CD4-positive, alpha-beta memory T cell (primary cell): ENCODE results near the gene NDUFS6. TPM values are rescaled to one million over a fixed set of nuclear protein-coding genes. Genes with fewer than 3 reads are reported as not detected.
"Not testable (repeated sequence)": the region's sequence is repeated elsewhere in the genome, so short reads cannot be mapped to it uniquely, and the experiment has no call there.

ENCODE experiments used
- CTCF ChIA-PET: fragments of 350-600 bp; sonication (Branson Sonifier 250); formaldehyde crosslinking; loops from one replicate; lab custom pipeline; 2021; ENCODE audit warnings: inconsistent platforms; ENCODE audit not compliant: partially characterized antibody; lab: Charles Lee
- POLR2A ChIA-PET: fragments of 350-600 bp; sonication (Branson Sonifier 250); formaldehyde crosslinking; loops from one replicate; lab custom pipeline; 2021; ENCODE audit not compliant: partially characterized antibody; lab: Charles Lee
- DNase-seq, 5 donors: peaks; one replicate each; pipeline versions ENCODE4 v3.0.0 to v3.0.0-alpha.2; 2020 to 2022; ENCODE audit warnings: mixed read lengths in 1 of 5
- H3K27ac ChIP-seq: one replicate; pipeline ENCODE4 v1.7.0; 2013; ENCODE audit warnings: low read depth, low read length
- H3K27me3 ChIP-seq: 2 replicates; pipeline ENCODE4 v1.7.0; 2013; ENCODE audit warnings: mild to moderate bottlenecking, low read length, moderate library complexity; ENCODE audit not compliant: insufficient read depth
- H3K36me3 ChIP-seq: 2 replicates; pipeline ENCODE4 v1.7.0; 2013; ENCODE audit warnings: mild to moderate bottlenecking, low read length, moderate library complexity; ENCODE audit not compliant: insufficient read depth
- H3K4me1 ChIP-seq: 2 replicates; pipeline ENCODE4 v1.7.0; 2013; ENCODE audit warnings: mild to moderate bottlenecking, low read length, moderate library complexity; ENCODE audit not compliant: insufficient read depth
- H3K4me3 ChIP-seq, 2 donors: one replicate each; pipeline ENCODE4 v1.7.0; 2013; ENCODE audit warnings: low read length in 2 of 2, mild to moderate bottlenecking in 1 of 2
- H3K9me3 ChIP-seq, 2 donors: one replicate each; pipeline ENCODE4 v1.7.0; 2013; ENCODE audit warnings: low read length in 2 of 2, control low read depth in 1 of 2; ENCODE audit not compliant: control insufficient read depth in 1 of 2
- H3K27ac Mint-ChIP-seq, 7 donors: one replicate each; pipeline ENCODE4 v1.8.0; 2020 to 2021; ENCODE audit warnings: mixed read lengths in 7 of 7, mild to moderate bottlenecking in 6 of 7, inconsistent platforms in 3 of 7, moderate library complexity in 3 of 7
- H3K27me3 Mint-ChIP-seq, 2 donors: one replicate each; pipeline ENCODE4 v1.8.0; 2020 to 2021; ENCODE audit warnings: mixed read lengths in 2 of 2
- H3K36me3 Mint-ChIP-seq, 2 donors: one replicate each; pipeline ENCODE4 v1.8.0; 2020 to 2021; ENCODE audit warnings: mixed read lengths in 2 of 2, inconsistent platforms in 1 of 2, mild to moderate bottlenecking in 1 of 2
- H3K4me1 Mint-ChIP-seq, 4 donors: one replicate each; pipeline ENCODE4 v1.8.0; 2020 to 2021; ENCODE audit warnings: mixed read lengths in 4 of 4, mild to moderate bottlenecking in 1 of 4
- H3K4me3 Mint-ChIP-seq, 8 donors: one replicate each; pipeline ENCODE4 v1.8.0; 2020 to 2021; ENCODE audit warnings: mixed read lengths in 8 of 8, mild to moderate bottlenecking in 7 of 8, moderate library complexity in 6 of 8, inconsistent platforms in 3 of 8
- H3K9me3 Mint-ChIP-seq, 8 donors: one replicate each; pipeline ENCODE4 v1.8.0; 2020 to 2021; ENCODE audit warnings: mixed read lengths in 8 of 8, mild to moderate bottlenecking in 5 of 8, inconsistent platforms in 3 of 8, moderate library complexity in 1 of 8
- intact Hi-C: fragments of 100-400 bp; cut with micrococcal nuclease; formaldehyde crosslinking; loops from one replicate; pipeline ENCODE4 v1.15.1; 2023
- polyA plus RNA-seq, 2 donors: library from polyadenylated mRNA; unstranded; fragments of 300-500 nt; fragmentation: Illumina TruSeq; gene quantifications; one replicate each; pipeline ENCODE4 v1.2.3, GENCODE V29; 2021
- total RNA-seq, 2 experiments: library from RNA; stranded (reverse); gene quantifications; one replicate each; pipeline ENCODE4 v1.2.3, GENCODE V29; 2021

NDUFS6 gene
- total and polyA plus RNA-seq, 4 experiments from 2014 or later: 14.4 to 79.0 (median 38.5) TPM

DNA sequence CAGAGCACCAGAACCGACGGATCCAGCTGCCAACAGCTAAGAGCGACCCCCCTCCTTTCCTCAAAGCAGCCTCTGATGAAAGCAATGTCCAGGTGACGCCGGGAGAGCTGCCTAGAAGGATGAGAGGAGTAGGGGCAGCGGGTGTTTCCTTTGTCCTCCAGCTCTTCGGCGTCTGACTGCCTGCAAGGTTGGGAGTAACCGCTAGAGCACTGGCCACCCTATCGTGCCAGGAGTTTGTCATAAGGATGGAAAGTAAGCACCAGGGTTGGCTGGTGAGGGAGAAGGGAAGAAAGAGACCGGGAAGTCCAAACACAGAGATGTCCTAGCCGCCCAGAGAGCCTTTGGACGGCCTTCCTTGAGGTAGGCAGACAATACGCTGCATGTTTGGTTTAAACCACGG is 12.4 kb upstream of the NDUFS6 start:
- intact Hi-C loops: no loop called here
- no peak overlapping the region for H3K4me3 Mint-ChIP-seq
- H3K9me3 Mint-ChIP-seq: peaks cover 0 to 4% (median 0%) of the 10 kb centered on the region in 8 donors

DNA sequence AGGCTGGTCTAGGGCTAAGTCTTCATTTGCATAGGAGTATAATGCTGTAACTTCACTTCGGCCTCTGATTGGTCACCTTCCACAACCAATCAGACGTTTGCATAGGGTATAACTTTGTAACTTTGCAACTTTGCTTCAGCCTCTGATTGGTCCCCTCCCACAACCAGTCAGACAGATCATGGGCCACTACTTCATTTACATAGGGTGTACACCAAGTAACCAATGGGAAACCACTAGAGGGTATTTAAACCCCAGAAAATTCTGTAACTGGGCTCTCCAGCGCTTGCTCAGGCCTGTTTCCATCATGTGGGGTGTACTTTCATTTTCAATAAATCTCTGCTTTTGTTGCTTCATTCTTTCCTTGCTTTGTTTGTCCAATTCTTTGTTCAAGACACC is 11.8 kb upstream of the NDUFS6 start:
- H3K9me3 Mint-ChIP-seq, H3K4me3 ChIP-seq, H3K27me3 ChIP-seq, H3K9me3 ChIP-seq, H3K36me3 ChIP-seq, H3K27me3 Mint-ChIP-seq, CTCF ChIA-PET, intact Hi-C loops, H3K36me3 Mint-ChIP-seq, H3K27ac ChIP-seq: not testable (repeated sequence)
- H3K27ac Mint-ChIP-seq: peak overlapping the region; percentile 11 to 87 (median 65)
- peak overlapping the region in 5 of 8 donors; percentile 4 to 57 (median 42) for H3K4me3 Mint-ChIP-seq
- peaks cover 45% of the 10 kb centered on the region for H3K4me1 ChIP-seq
- POLR2A ChIA-PET: interaction anchor here (3.5 kb wide), 1 partner anchor 11 kb away, joined by 15 read pairs; the partner anchor contains the start of genes MRPL36 and NDUFS6
- peaks cover 25 to 56% (median 37%) of the 10 kb centered on the region in 4 donors for H3K4me1 Mint-ChIP-seq
- peak in 3 of 5 donors; percentile 5 to 41 (median 22) for DNase-seq

More for the DNA sequence above, 12.4 kb upstream of the NDUFS6 start:
- Mint-ChIP-seq H3K4me1 (peaks cover 22 to 50% (median 32%) of the 10 kb centered on the region in 4 donors), H3K27ac (peak overlapping the region in 4 of 7 donors; percentile 11 to 37 (median 23)), H3K27me3 (peaks cover 0 to 4% of the 10 kb centered on the region in 2 donors), H3K36me3 (peaks cover 0 to 6% of the 10 kb centered on the region in 2 donors)
- Histone ChIP-seq H3K27ac (no peak overlapping the region), H3K9me3 (no peaks in the 10 kb centered on the region), H3K36me3 (no peaks in the 10 kb centered on the region), H3K4me3 (no peak overlapping the region), H3K4me1 (peaks cover 39% of the 10 kb centered on the region), H3K27me3 (no peaks in the 10 kb centered on the region)
- ChIA-PET POLR2A (interaction anchor here (3.5 kb wide), 1 partner anchor 11 kb away, joined by 15 read pairs; the partner anchor contains the start of genes MRPL36 and NDUFS6), CTCF (no interaction called here)
- DNase-seq: no peak

DNA sequence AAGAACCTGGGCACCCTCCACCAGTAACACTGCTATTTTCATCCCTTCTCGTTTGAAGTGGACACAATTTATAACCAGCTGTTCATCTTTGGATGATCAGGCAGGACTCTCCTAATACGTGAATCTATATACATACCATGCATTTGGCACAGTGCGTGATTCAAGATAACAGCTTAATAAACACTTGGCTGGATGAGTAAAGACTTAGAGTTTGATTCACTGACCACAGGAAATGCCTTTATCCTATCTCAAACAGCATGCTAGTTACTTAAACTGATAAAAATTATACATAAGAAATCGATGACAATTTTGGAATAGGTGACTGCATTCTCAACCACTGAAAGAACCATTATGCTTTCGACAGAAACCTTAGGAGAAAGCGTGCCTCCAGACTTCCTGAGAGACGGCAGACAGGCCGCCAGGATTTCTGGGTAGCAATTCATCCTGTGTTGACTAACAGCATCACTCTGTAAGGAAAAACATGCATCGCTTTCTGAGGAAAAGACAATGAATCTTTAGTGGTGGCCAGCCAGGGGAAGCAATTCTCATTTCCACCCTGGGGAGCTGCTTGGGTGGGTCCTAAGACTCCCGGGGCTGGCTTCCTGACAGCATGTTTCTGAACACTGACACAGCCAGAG is 11.3 kb upstream of the NDUFS6 start:
- Histone ChIP-seq H3K9me3 (no peaks in the 10 kb centered on the region), H3K4me3 (no peak overlapping the region), H3K36me3 (no peaks in the 10 kb centered on the region), H3K27ac (no peak overlapping the region), H3K4me1 (peaks cover 46% of the 10 kb centered on the region), H3K27me3 (no peaks in the 10 kb centered on the region)
- Mint-ChIP-seq H3K4me1 (peaks cover 25 to 61% (median 39%) of the 10 kb centered on the region in 4 donors), H3K9me3 (peaks cover 0 to 4% (median 0%) of the 10 kb centered on the region in 8 donors), H3K27ac (peak overlapping the region; percentile 61 to 98 (median 68)), H3K4me3 (peak overlapping the region in 6 of 8 donors; percentile 4 to 57 (median 39)), H3K27me3 (peaks cover 0 to 2% of the 10 kb centered on the region in 2 donors), H3K36me3 (peaks cover 0 to 6% of the 10 kb centered on the region in 2 donors)
- DNase-seq: no peak
- intact Hi-C loops: loop anchor here (5.0 to 10.0 kb wide), 2 partner anchors 273 to 445 kb away; partner anchors contain the start of gene CLPTM1L
- ChIA-PET CTCF (interaction anchor here (0.5 kb wide), 1 partner anchor 504 kb away, joined by 3 read pairs; no protein-coding TSS in a partner anchor), POLR2A (interaction anchor here (0.7 to 3.5 kb wide), 2 partner anchors 10 to 31 kb away, joined by 3 to 15 read pairs; partner anchors contain the start of genes MRPL36 and NDUFS6)

DNA sequence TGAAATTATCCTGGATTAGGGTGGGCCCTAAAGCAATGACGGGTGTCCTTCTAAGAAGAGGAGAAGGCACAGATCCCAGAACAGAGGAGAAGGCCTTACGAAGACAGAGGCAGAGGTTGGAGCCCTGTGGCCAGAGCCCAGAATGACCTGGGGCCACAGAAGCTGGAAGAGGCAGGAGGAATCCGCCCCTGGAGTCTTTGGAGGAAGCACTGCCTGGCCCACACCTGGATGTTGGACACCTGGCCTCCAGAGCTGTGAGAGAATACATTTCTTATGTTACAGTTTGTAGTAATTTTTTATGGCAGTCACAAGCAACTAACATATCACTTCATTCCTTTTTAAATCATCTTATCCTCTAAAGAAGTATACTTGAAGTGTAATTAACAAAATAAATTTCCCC is 10.0 kb upstream of the NDUFS6 start:
- H3K9me3 ChIP-seq: no peaks in the 10 kb centered on the region
- peaks cover 28 to 69% (median 43%) of the 10 kb centered on the region in 4 donors for H3K4me1 Mint-ChIP-seq
- peak overlapping the region in 2 of 8 donors; percentile 10 to 20 for H3K4me3 Mint-ChIP-seq
- peaks cover 0 to 2% of the 10 kb centered on the region in 2 donors for H3K27me3 Mint-ChIP-seq
- no peaks in the 10 kb centered on the region for H3K27me3 ChIP-seq
- CTCF ChIA-PET: interaction anchor here (2.4 kb wide), 1 partner anchor 10 kb away, joined by 8 read pairs; the partner anchor contains the start of gene NDUFS6
- intact Hi-C loops: loop anchor here (5.0 to 10.0 kb wide), 2 partner anchors 274 to 446 kb away; partner anchors contain the start of gene CLPTM1L
- no peak overlapping the region for H3K4me3 ChIP-seq
- H3K36me3 ChIP-seq: no peaks in the 10 kb centered on the region
- peak overlapping the region; percentile 69 to 98 (median 78) for H3K27ac Mint-ChIP-seq
- peaks cover 0 to 7% of the 10 kb centered on the region in 2 donors for H3K36me3 Mint-ChIP-seq
- POLR2A ChIA-PET: interaction anchor here (3.5 kb wide), 1 partner anchor 9 kb away, joined by 15 read pairs; the partner anchor contains the start of genes MRPL36 and NDUFS6
- peaks cover 0 to 4% (median 0%) of the 10 kb centered on the region in 8 donors for H3K9me3 Mint-ChIP-seq
- DNase-seq: no peak
- peaks cover 46% of the 10 kb centered on the region for H3K4me1 ChIP-seq
- H3K27ac ChIP-seq: peak overlapping the region; percentile 60

- peaks cover 0 to 17% of the 10 kb centered on the region in 2 donors for H3K36me3 Mint-ChIP-seq
- H3K27ac Mint-ChIP-seq: peak overlapping the region; percentile 90 to 99 (median 94)
- Histone ChIP-seq H3K9me3 (no peaks in the 10 kb centered on the region), H3K36me3 (peaks cover 4% of the 10 kb centered on the region), H3K27ac (peak overlapping the region; percentile 60), H3K27me3 (no peaks in the 10 kb centered on the region), H3K4me1 (peaks cover 56% of the 10 kb centered on the region), H3K4me3 (peak overlapping the region; percentile 34 to 37)
- peaks cover 34 to 86% (median 47%) of the 10 kb centered on the region in 4 donors for H3K4me1 Mint-ChIP-seq
- intact Hi-C loops: loop anchor here (1.0 to 10.0 kb wide), 3 partner anchors 8 to 448 kb away; partner anchors contain the start of genes CLPTM1L and NDUFS6
- peaks cover 0 to 4% (median 0%) of the 10 kb centered on the region in 8 donors for H3K9me3 Mint-ChIP-seq
- CTCF ChIA-PET: interaction anchor here (0.5 to 2.4 kb wide), 5 partner anchors 8 to 1100 kb away, joined by 3 to 11 read pairs (median 8); partner anchors contain the start of gene NDUFS6
- peaks cover 0 to 2% of the 10 kb centered on the region in 2 donors for H3K27me3 Mint-ChIP-seq
- POLR2A ChIA-PET: interaction anchor here (0.9 to 2.0 kb wide), 7 partner anchors 9 to 1521 kb away, joined by 3 to 47 read pairs (median 4); partner anchors contain the start of genes NDUFS6 and PDCD6
- H3K4me3 Mint-ChIP-seq: peak overlapping the region; percentile 70 to 91 (median 84)
- peak; percentile 82 to 90 (median 85) for DNase-seq
Observed at GRCh38 chr5:1792842-1793266, 8.4 kb upstream of the NDUFS6 start.

- Mint-ChIP-seq H3K36me3 (peaks cover 0 to 20% of the 10 kb centered on the region in 2 donors), H3K4me1 (peaks cover 35 to 90% (median 49%) of the 10 kb centered on the region in 4 donors), H3K9me3 (peaks cover 0 to 4% (median 0%) of the 10 kb centered on the region in 8 donors), H3K4me3 (peak overlapping the region; percentile 70 to 91 (median 84)), H3K27ac (peak overlapping the region; percentile 90 to 99 (median 94)), H3K27me3 (peaks cover 0 to 2% of the 10 kb centered on the region in 2 donors)
- peak in 1 of 5 donors; percentile 50 for DNase-seq
- Histone ChIP-seq H3K4me1 (peaks cover 61% of the 10 kb centered on the region), H3K27ac (peak overlapping the region; percentile 60), H3K4me3 (peak overlapping the region; percentile 34 to 37), H3K9me3 (no peaks in the 10 kb centered on the region), H3K36me3 (peaks cover 9% of the 10 kb centered on the region), H3K27me3 (no peaks in the 10 kb centered on the region)
- intact Hi-C loops: loop anchor here (5.0 to 10.0 kb wide), 2 partner anchors 276 to 449 kb away; partner anchors contain the start of gene CLPTM1L
- POLR2A ChIA-PET: interaction anchor here (0.9 to 2.0 kb wide), 7 partner anchors 9 to 1522 kb away, joined by 3 to 47 read pairs (median 4); partner anchors contain the start of genes NDUFS6 and PDCD6
- CTCF ChIA-PET: interaction anchor here (0.5 to 2.4 kb wide), 5 partner anchors 8 to 1101 kb away, joined by 3 to 11 read pairs (median 8); partner anchors contain the start of gene NDUFS6
Observed at GRCh38 chr5:1793301-1793740, 7.9 kb upstream of the NDUFS6 start.
